Mesendoderm (in vitro differentiated cells): ENCODE data around the gene TAF8.

Experiments
- DNase-seq: peaks from one replicate; pipeline ENCODE4 v3.0.0; 2013
- H2AK5ac ChIP-seq: 2 replicates; pipeline ENCODE4 v1.6.1; 2013; ENCODE audit warnings: low read length, inconsistent platforms
- H2BK120ac ChIP-seq: 2 replicates; pipeline ENCODE4 v1.6.1; 2013; ENCODE audit warnings: low read depth, mild to moderate bottlenecking, low read length, moderate library complexity, mixed read lengths
- H2BK15ac ChIP-seq: replicated peaks from 2 replicates; pipeline ENCODE4 v1.6.1; 2013; ENCODE audit warnings: low read depth, mild to moderate bottlenecking, moderate library complexity
- H2BK5ac ChIP-seq: 2 replicates; pipeline ENCODE4 v1.6.1; 2013; ENCODE audit warnings: low read length, inconsistent platforms
- H3K18ac ChIP-seq: 2 replicates; pipeline ENCODE4 v1.6.1; 2013; ENCODE audit warnings: mild to moderate bottlenecking, low read length, mixed read lengths
- H3K23ac ChIP-seq: one replicate; pipeline ENCODE4 v1.6.1; 2013; ENCODE audit warnings: low read length
- H3K27ac ChIP-seq: 2 replicates; pipeline ENCODE4 v1.5.1; 2013; ENCODE audit warnings: low read depth, mild to moderate bottlenecking, inconsistent platforms, low read length, moderate library complexity
- H3K27me3 ChIP-seq: 2 replicates; pipeline ENCODE4 v1.6.1; 2013; ENCODE audit warnings: low read length, control low read depth, mild to moderate bottlenecking, inconsistent platforms; ENCODE audit not compliant: insufficient read depth, poor library complexity
- H3K36me3 ChIP-seq: 2 replicates; pipeline ENCODE4 v1.6.1; 2013; ENCODE audit warnings: low read length, inconsistent platforms; ENCODE audit not compliant: control insufficient read depth, insufficient read depth
- H3K4ac ChIP-seq: one replicate; pipeline ENCODE4 v1.6.1; 2013; ENCODE audit warnings: low read depth, mild to moderate bottlenecking, low read length, moderate library complexity
- H3K4me1 ChIP-seq: 2 replicates; pipeline ENCODE4 v1.6.1; 2013; ENCODE audit warnings: low read depth, low read length, inconsistent platforms; ENCODE audit not compliant: control insufficient read depth
- H3K4me2 ChIP-seq: 2 replicates; pipeline ENCODE4 v1.6.1; 2013; ENCODE audit warnings: low read length
- H3K4me3 ChIP-seq: 2 replicates; pipeline ENCODE4 v1.5.1; 2013; ENCODE audit warnings: mild to moderate bottlenecking, low read length
- H3K56ac ChIP-seq: one replicate; pipeline ENCODE4 v1.6.1; 2013; ENCODE audit warnings: low read length
- H3K79me1 ChIP-seq: 2 replicates; pipeline ENCODE4 v1.6.1; 2013; ENCODE audit warnings: low read length, inconsistent platforms
- H3K79me2 ChIP-seq: 2 replicates; pipeline ENCODE4 v1.6.1; 2013; ENCODE audit warnings: mild to moderate bottlenecking, low read length; ENCODE audit not compliant: control insufficient read depth, insufficient read depth
- H3K9ac ChIP-seq: 2 replicates; pipeline ENCODE4 v1.6.1; 2013; ENCODE audit warnings: low read length, inconsistent platforms
- H4K5ac ChIP-seq: one replicate; pipeline ENCODE4 v1.6.1; 2013; ENCODE audit warnings: low read length
- H4K8ac ChIP-seq: one replicate; pipeline ENCODE4 v1.6.1; 2013; ENCODE audit warnings: low read depth, mild to moderate bottlenecking, control low read depth, low read length, moderate library complexity
- WGBS: extraction: QIAGEN DNeasy Blood & Tissue Kit; methylation state at CpG from one replicate; pipeline ENCODE4 v1.1.7; 2013; ENCODE audit warnings: low lambda C conversion rate, missing lambda C conversion rate; ENCODE audit not compliant: insufficient coverage; ENCODE audit errors: extremely low coverage; 5-methylcytosine and 5-hydroxymethylcytosine counted together

Gene TAF8

GRCh38 chr6:42110683-42111082 lies 60.4 kb downstream of the TAF8 start:
- no peak overlapping the region for H3K9ac ChIP-seq
- no peak overlapping the region for H3K4ac ChIP-seq
- no peak overlapping the region for H2AK5ac ChIP-seq
- no peaks in the 10 kb centered on the region for H3K79me2 ChIP-seq
- no peak overlapping the region for H3K4me3 ChIP-seq
- no peak overlapping the region for H3K56ac ChIP-seq
- H4K5ac ChIP-seq: no peak overlapping the region
- H3K4me2 ChIP-seq: no peak overlapping the region
- H2BK5ac ChIP-seq: no peak overlapping the region
- no peak overlapping the region for H3K23ac ChIP-seq
- no peak for DNase-seq
- no peaks in the 10 kb centered on the region for H3K27me3 ChIP-seq
- no peak overlapping the region for H4K8ac ChIP-seq
- no peak overlapping the region for H3K18ac ChIP-seq
- H2BK15ac ChIP-seq: no peak overlapping the region
- peaks cover 5% of the 10 kb centered on the region for H3K36me3 ChIP-seq
- H3K79me1 ChIP-seq: peaks cover 3% of the 10 kb centered on the region
- no CpG with 5 or more reads among the region's 3 CpGs for WGBS
- H3K27ac ChIP-seq: no peak overlapping the region
- H3K4me1 ChIP-seq: no peaks in the 10 kb centered on the region
- no peak overlapping the region for H2BK120ac ChIP-seq

- H4K8ac ChIP-seq: no peak overlapping the region
- WGBS: no CpG with 5 or more reads among the region's 1 CpG
- no peak overlapping the region for H4K5ac ChIP-seq
- H3K23ac ChIP-seq: no peak overlapping the region
- no peak overlapping the region for H2AK5ac ChIP-seq
- H3K36me3 ChIP-seq: peaks cover 5% of the 10 kb centered on the region
- H3K9ac ChIP-seq: no peak overlapping the region
- no peak overlapping the region for H3K4ac ChIP-seq
- H3K27ac ChIP-seq: no peak overlapping the region
- H2BK15ac ChIP-seq: no peak overlapping the region
- H3K18ac ChIP-seq: no peak overlapping the region
- DNase-seq: no peak
- H3K4me3 ChIP-seq: no peak overlapping the region
- no peaks in the 10 kb centered on the region for H3K4me1 ChIP-seq
- H3K27me3 ChIP-seq: no peaks in the 10 kb centered on the region
- H3K56ac ChIP-seq: no peak overlapping the region
- H2BK120ac ChIP-seq: no peak overlapping the region
- no peak overlapping the region for H3K4me2 ChIP-seq
- no peaks in the 10 kb centered on the region for H3K79me2 ChIP-seq
- H2BK5ac ChIP-seq: no peak overlapping the region
- H3K79me1 ChIP-seq: peaks cover 3% of the 10 kb centered on the region
Observed at GRCh38 chr6:42112351-42112750, 62.0 kb downstream of the TAF8 start.

GRCh38 chr6:42113936-42114636 lies 63.8 kb downstream of the TAF8 start:
- Histone ChIP-seq H2BK5ac (no peak overlapping the region), H4K8ac (no peak overlapping the region), H3K4me3 (no peak overlapping the region), H2AK5ac (no peak overlapping the region), H3K9ac (no peak overlapping the region), H3K27me3 (no peaks in the 10 kb centered on the region), H3K4me1 (no peaks in the 10 kb centered on the region), H2BK120ac (no peak overlapping the region), H4K5ac (no peak overlapping the region), H3K23ac (no peak overlapping the region), H3K4me2 (no peak overlapping the region), H2BK15ac (no peak overlapping the region), H3K18ac (no peak overlapping the region), H3K27ac (no peak overlapping the region), H3K36me3 (peaks cover 5% of the 10 kb centered on the region), H3K56ac (no peak overlapping the region), H3K79me2 (no peaks in the 10 kb centered on the region), H3K4ac (no peak overlapping the region), H3K79me1 (peaks cover 3% of the 10 kb centered on the region)
- no peak for DNase-seq
- WGBS: no CpG with 5 or more reads among the region's 5 CpGs

- Histone ChIP-seq H3K9ac (no peak overlapping the region), H2BK5ac (no peak overlapping the region), H3K27ac (no peak overlapping the region), H2AK5ac (no peak overlapping the region), H3K79me1 (no peaks in the 10 kb centered on the region), H3K27me3 (no peaks in the 10 kb centered on the region), H4K5ac (no peak overlapping the region), H3K4ac (no peak overlapping the region), H4K8ac (no peak overlapping the region), H3K4me3 (no peak overlapping the region), H2BK15ac (no peak overlapping the region), H3K56ac (no peak overlapping the region), H3K4me2 (no peak overlapping the region), H2BK120ac (no peak overlapping the region), H3K36me3 (no peaks in the 10 kb centered on the region), H3K79me2 (no peaks in the 10 kb centered on the region), H3K4me1 (no peaks in the 10 kb centered on the region), H3K23ac (no peak overlapping the region), H3K18ac (no peak overlapping the region)
- WGBS: no CpG with 5 or more reads among the region's 3 CpGs
- DNase-seq: no peak
Observed at GRCh38 chr6:42117843-42118161, 67.5 kb downstream of the TAF8 start.

- Histone ChIP-seq H4K5ac (no peak overlapping the region), H2AK5ac (no peak overlapping the region), H3K27me3 (no peaks in the 10 kb centered on the region), H3K4me3 (no peak overlapping the region), H2BK5ac (no peak overlapping the region), H3K23ac (no peak overlapping the region), H3K4me1 (no peaks in the 10 kb centered on the region), H3K56ac (no peak overlapping the region), H3K36me3 (no peaks in the 10 kb centered on the region), H3K9ac (no peak overlapping the region), H2BK15ac (no peak overlapping the region), H2BK120ac (no peak overlapping the region), H4K8ac (no peak overlapping the region), H3K4me2 (no peak overlapping the region), H3K79me1 (no peaks in the 10 kb centered on the region), H3K79me2 (no peaks in the 10 kb centered on the region), H3K18ac (no peak overlapping the region), H3K27ac (no peak overlapping the region), H3K4ac (no peak overlapping the region)
- WGBS: no CpG with 5 or more reads among the region's 10 CpGs
- no peak for DNase-seq
Observed at GRCh38 chr6:42118162-42119001, 68.1 kb downstream of the TAF8 start.
